GM12801 (cell line): ENCODE results near the gene ERF.

Experiments
- TF ChIP-seq, protein P1 (sequence below): IDR thresholded peaks from one replicate; pipeline ENCODE4 v1.5.1; 2011; ENCODE audit warnings: control low read depth; ENCODE audit not compliant: insufficient read length; ENCODE audit errors: extremely low read depth

Gene ERF

DNA sequence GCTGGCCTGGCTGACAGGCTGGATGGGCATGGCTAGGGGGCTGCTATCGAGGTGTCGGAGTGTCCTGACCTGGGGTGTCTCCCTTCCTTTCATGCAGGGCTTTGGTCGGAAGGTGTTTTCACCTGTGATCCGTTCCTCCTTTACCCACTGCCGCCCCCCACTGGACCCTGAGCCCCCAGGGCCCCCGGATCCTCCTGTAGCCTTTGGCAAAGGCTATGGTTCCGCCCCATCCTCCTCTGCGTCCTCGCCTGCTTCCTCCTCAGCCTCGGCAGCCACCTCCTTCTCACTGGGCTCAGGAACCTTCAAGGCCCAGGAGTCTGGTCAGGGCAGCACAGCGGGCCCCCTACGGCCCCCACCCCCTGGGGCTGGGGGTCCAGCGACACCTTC, 35.2 kb upstream of the ERF start:
- TF ChIP-seq, protein P1, sequence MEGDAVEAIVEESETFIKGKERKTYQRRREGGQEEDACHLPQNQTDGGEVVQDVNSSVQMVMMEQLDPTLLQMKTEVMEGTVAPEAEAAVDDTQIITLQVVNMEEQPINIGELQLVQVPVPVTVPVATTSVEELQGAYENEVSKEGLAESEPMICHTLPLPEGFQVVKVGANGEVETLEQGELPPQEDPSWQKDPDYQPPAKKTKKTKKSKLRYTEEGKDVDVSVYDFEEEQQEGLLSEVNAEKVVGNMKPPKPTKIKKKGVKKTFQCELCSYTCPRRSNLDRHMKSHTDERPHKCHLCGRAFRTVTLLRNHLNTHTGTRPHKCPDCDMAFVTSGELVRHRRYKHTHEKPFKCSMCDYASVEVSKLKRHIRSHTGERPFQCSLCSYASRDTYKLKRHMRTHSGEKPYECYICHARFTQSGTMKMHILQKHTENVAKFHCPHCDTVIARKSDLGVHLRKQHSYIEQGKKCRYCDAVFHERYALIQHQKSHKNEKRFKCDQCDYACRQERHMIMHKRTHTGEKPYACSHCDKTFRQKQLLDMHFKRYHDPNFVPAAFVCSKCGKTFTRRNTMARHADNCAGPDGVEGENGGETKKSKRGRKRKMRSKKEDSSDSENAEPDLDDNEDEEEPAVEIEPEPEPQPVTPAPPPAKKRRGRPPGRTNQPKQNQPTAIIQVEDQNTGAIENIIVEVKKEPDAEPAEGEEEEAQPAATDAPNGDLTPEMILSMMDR: no peak

DNA sequence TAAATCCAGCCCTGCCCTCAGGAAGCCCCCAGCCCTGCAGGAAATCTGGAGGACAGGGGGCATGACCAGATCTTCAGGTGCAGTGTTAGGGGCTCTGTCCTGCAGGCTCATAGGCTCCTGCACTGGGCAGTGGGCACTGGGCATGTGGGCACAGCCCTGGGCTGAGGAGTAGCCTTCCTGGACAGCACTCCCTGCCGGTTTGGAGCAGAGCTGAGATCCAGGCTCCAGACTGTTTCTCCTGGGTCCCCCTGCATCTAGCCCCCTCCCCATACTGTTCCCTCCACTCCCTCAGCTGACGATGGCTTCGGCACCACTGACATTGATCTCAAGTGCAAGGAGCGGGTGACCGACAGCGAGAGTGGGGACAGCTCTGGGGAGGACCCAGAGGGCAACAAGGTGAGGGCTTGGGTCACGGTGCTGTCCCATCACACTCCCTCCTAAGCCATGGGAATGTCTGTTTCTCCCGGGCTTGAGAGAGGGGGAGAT, 34.7 kb upstream of the ERF start:
- TF ChIP-seq, protein P1: no peak

DNA sequence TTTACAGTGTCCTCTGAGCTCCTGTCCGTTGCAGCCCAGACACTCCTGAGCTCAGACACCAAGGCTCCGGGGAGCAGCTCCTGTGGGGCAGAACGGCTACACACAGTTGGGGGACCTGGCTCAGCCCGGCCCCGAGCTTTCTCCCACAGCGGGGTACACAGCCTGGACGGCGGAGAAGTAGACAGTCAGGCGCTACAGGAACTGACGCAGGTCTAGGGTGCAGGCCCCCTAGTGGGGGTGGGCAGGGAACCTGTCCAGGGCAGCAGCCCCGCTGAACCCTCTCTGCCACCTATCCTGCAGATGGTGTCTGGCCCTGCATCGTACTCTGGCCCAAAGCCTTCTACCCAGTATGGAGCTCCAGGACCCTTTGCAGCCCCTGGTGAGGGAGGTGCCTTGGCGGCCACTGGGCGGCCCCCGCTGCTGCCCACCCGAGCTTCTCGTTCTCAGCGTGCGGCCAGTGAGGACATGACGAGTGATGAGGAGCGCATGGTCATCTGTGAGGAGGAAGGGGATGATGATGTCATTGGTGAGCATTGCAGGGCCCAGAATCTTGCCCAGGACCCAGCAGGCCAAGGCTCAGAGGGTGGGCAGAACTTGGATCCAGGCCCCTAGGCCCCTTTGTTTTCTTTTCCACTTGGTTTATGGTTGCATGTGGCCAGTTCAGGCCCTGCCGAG, 34.1 kb upstream of the ERF start:
- TF ChIP-seq, protein P1: no peak

DNA sequence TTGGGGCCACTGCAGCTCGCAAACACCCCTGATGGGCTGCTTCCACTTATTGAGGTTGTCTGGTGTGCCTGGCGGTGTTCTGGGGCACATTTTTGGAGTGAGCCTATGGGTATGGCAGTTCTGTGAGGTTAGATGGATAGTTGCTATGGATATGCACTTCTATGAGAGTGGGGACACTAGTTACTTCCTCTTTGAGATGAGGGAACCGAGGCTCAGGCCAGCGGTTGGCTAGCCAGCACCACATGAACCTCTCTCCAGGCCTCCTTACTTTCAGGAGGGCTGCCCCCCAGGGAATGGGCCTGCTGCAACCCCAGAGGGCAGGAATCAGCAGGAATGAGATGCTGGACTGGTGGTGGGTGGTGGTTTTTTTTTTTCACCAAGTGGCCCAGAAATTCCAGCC, 33.5 kb upstream of the ERF start:
- TF ChIP-seq, protein P1: no peak

DNA sequence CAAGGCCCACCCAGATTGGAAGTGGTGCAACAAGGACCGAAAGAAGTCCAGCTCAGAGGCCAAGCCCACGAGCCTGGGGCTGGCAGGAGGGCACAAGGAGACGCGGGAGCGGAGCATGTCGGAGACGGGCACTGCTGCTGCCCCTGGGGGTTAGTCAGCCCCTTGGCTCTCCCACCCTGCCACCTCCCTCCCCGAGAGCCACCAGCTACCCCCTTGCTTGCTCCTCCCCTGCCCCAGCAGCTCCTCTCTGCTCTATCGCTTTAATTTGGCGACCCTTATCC, 32.8 kb upstream of the ERF start:
- TF ChIP-seq, protein P1: no peak

DNA sequence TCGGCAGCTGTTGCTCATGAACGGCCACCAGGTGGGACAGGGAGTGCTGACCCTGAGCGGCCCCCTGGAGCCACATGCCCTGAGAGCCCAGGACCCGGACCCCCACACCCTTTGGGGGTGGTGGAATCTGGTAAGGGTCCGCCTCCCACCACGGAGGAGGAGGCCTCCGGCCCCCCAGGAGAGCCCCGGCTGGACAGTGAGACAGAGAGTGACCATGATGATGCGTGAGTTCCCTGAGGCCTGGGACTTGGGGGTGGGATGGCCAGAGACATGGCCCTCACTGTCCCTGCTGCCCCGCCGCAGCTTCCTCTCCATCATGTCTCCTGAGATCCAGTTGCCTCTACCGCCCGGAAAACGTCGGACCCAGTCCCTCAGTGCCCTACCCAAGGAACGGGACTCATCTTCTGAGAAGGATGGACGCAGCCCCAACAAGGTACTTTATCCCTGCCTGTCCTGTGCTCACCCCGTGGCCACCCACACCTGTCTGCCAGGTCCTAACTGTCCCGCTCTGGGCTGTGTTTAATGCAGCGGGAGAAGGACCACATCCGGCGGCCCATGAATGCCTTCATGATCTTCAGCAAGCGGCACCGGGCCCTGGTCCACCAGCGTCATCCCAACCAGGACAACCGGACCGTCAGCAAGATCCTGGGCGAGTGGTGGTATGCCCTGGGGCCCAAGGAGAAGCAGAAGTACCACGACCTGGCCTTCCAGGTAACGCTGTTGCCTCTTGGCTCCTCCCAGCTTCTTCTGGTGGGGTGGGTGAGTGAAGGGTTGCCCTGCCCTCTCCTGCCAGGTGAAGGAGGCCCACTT, 32.3 kb upstream of the ERF start:
- TF ChIP-seq, protein P1: no peak

DNA sequence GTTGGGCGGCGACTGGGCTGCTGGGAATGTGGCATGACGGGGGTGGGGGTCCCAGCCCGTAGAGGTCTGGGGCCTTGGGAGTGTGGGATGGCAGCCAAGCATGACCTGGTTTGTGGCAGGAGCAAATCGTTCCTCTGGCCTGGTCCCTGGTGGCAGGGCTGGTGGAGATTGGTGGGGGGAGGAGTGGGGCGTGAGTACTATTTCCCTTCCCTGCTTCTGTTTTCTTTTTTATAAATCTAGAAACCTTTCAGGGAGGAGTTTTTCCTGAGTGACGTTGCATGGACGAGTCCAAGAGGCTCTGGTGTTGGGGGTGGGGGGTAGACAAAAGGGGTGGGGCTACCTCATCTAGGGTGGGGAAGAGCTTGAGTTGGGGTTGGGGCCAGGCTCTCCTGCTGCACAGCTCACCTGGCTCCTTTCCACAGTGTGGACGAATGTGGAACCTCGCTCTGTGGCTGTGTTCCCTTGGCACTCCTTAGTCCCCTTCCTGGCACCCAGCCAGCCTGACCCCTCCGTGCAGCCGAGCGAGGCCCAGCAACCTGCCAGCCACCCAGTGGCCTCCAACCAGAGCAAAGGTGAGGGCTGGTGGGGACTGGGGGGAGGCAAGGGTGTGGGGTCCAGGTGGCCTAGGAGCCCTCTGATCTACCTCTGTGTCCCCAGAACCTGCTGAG, 31.6 kb upstream of the ERF start:
- TF ChIP-seq, protein P1: no peak
